ENCODE results near the gene ZC3H18.

DNA sequence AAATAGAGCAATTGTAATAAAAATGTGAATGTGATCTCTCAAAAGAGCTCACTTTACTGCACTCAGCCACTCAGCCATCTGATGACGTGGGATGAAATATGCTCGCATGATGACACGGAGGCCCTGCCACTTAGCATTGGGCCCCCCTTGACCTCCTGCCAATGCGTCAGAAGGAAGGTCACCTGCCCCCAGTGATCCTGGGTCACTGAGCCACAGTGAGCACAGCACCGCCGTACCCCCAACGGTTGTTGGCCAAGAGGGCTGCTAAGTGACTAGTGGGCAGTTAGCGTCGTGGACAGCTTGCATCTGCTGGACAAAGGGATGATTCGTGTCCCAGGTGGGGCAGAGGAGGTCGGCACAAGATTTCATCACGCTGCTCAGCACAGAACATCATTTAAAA is 22.9 kb downstream of the ZC3H18 start:
- TF ChIP-seq CTCF (conservative IDR thresholded peaks at IDR 0.05 in 1 of 2, IDR thresholded peaks at IDR 0.05 in 1 of 2; ENCODE audit: low read depth in 1 of 2, low read length in 2 of 2) (no peak), EZH2 (IDR thresholded peaks at IDR 0.05; ENCODE audit: low read length, missing control alignments) (no peak)
